NCI-H146 treated with DMSO at 0.1 percent for 48 hours (cell line): Measurements from ENCODE around the gene CPXM2.

ENCODE experiments used
- DNase-seq: peaks from one replicate; lab custom pipeline; 2025; ENCODE audit not compliant: unreplicated experiment; lab: John Stamatoyannopoulos, UW

Gene CPXM2

GRCh38 chr10:123891144-123892071 lies at the start of gene CPXM2:
Gene CPXM2 (minus strand): TSS chr10:123891807. CDS start chr10:123891659, 148 bp downstream.
- DNase-seq = no peak

GRCh38 chr10:123939591-123939990 lies 48.0 kb upstream of the CPXM2 start:
- DNase-seq = no peak

GRCh38 chr10:123938890-123939289 lies 47.3 kb upstream of the CPXM2 start:
- no peak for DNase-seq

DNA sequence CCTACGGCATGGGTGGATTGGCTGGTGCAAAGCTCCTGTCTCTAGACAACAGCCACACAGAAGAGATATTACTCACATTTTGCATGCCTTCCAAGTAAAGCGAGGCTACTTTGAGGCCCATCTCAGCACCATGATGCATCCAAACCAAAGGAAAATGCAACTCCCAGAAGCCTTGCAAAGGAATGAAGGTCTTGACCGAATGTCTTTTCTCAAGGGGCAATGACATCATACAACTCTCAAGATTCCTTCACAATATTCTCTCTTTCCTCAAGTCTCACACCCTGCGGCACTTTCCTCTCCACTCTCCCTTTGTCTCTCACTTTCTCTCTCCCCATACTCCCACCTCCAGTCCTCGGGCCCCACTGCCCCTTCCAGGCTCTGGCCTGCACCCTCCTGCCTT lies 44.8 kb upstream of the CPXM2 start:
- DNase-seq = no peak

GRCh38 chr10:123935680-123936079 lies 44.1 kb upstream of the CPXM2 start:
- DNase-seq = no peak

DNA sequence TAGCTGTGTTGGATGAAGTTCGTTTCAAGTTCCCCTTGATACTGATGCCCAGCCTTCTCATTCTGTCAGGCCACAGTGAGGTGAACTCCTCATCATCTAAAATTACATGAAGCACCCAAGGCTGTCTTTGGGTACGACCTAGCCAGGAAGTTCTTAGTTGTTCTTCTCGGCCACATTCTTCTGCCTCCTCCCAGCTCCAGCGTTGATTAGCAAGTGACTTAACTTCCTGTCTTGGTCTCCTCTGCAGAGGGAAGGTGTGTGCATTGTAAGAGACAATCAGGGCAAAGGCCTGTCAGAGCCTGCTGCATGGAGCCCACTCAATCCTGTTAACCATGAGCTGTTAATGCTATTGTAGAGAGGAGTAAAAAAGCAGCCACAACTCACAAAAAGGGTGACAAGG lies 43.2 kb upstream of the CPXM2 start:
- no peak for DNase-seq

GRCh38 chr10:123930340-123931001 lies 38.9 kb upstream of the CPXM2 start:
- no peak for DNase-seq

DNA sequence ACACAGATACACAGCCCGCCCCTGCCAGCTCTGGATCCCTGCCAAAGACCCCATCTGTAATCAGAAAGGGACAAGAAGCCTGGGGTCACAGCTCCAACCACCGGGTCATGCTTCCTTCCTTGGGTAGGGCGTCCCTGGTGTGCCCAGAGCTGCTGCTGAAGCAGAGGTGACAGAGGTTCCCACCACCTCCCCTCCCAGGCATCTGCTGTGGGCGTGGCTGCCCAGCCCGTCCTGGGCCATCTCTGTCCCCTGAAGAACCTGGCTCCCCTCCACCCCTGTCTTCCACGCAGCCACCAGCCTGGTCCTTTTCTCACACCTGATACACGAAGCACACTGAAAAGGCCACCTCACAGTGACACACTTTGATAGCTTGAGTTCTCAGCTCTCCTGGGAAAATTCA lies 38.2 kb upstream of the CPXM2 start:
- no peak for DNase-seq

DNA sequence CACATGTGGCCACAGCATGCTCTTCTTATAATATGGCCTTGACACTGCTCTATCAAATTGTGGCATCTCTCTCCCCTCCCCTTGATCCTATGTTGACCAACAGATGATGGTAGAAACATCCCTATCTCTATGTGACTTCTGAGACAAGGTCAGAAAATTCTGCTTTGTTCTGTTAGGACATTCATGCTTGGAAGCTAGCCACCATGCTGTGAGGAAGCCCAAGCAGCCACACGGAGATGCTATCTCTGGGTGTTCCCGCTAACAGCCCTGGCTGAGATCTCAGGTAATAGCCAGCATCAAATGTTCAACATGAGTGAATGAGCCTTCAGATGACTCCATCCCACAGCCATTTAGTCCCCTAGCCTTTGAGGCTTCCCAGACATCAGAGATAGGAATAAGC lies 36.8 kb upstream of the CPXM2 start:
- DNase-seq = no peak

- DNase-seq = no peak
Measured at GRCh38 chr10:123926401-123927264, 35.0 kb upstream of the CPXM2 start.

DNA sequence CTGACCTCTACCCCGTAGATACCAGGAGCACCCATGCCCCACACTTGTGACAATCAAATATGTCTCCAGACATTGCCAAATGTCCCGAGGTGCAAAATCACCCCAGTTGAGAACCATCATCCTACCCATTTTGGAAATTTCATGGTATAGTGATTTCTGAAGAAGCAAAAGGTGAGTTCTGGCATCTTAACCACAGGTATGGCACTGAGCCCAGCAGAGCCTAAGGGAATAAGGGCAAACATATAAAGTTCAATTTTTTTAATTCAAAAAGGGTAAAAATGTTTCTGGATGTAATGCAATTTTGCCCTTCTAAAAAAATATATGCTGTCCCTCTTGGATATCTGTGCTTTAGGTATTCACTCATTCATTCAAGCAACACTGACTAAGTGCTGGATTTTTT lies 30.5 kb upstream of the CPXM2 start:
- DNase-seq = no peak

DNA sequence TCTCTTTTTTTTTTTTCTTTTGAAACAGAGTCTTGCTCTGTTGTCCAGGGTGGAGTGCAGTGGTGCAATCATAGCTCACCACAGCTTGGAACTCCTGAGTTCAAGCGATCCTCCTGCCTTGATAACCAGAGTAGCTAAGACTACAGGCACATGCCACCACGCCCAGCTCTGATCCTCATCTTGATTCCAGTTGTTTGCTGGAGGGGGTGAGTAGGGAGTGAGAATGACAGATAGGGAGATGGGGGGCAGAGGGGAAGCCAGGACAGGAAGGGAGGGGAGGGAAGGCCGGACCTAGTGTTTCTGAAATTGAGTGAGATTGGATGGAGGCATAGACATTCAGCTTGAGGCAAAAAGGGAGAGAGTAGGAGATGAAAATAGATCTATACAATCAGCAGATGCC lies 25.2 kb upstream of the CPXM2 start:
- DNase-seq = no peak

DNA sequence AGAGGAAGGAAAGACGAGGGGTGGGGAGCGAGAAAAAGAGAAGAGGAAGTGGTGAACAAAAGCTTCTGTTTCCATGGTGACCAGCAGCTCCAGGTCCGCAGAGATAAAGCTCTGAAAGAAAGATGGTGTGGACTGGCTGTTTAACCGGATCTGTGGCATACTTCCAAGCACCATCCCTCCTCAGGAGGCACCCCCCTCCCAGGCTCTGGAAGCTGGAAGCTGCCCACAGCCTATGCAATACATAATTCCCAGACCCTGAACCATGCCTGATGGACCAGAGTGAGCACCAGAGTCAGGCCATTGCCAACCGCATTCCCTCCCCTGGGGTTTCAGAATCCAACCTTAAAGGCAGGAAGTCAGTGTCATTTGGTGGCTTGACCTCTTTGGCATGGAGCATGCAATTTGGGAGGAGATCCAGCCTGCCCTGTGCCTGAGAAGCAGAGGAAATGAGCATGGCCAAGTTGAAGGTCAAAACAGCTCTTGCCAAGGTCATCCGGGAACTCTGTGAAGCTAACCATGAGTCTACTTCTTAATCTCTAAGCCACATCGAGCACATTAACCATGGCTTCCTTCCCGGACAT lies 22.2 kb upstream of the CPXM2 start:
- no peak for DNase-seq

GRCh38 chr10:123912871-123913270 lies 21.3 kb upstream of the CPXM2 start:
- no peak for DNase-seq

DNA sequence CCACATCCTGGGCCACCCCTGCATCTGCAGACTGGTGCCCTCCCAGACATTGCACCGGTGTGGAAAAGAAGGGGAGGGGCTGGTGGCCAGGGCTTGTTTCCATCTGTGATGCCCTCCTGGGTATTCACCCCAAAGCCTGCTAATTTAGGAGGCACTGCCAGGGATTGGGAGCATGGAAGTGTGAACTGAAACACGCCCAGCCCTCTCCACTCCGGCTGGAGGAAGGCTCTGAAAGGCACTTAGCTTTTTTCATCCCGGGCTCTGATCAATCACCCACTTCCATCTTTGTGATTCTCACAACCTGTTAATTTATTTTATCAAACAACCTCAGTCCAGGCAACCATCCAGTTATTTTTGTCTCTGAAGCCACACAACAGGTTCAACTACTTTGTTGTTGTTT lies 20.9 kb upstream of the CPXM2 start:
- no peak for DNase-seq

GRCh38 chr10:123911866-123912265 lies 20.3 kb upstream of the CPXM2 start:
- DNase-seq = no peak

- DNase-seq = no peak
Measured at GRCh38 chr10:123909866-123910265, 18.3 kb upstream of the CPXM2 start.

- no peak for DNase-seq
Measured at GRCh38 chr10:123909426-123909825, 17.8 kb upstream of the CPXM2 start.

DNA sequence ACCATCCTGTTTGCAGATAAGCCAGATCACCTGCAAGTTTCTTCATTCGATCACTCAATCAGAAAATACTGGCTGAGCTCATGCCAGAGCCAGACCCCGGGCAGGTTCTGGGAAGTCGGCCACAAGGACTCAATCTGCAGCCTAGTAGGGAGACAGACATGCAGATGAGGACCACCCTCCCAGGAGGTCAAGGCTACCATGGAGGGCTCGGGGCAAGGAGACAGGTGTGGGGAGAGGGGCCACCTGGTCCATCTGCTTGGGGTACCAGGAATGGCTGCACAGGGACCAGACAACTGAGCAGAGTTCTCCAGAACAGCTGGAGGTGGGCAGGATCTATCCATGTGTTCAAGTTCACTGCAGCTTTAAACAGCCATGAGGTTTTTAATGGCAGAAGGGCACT lies 16.8 kb upstream of the CPXM2 start:
- no peak for DNase-seq

GRCh38 chr10:123906884-123907652 lies 15.5 kb upstream of the CPXM2 start:
- DNase-seq = no peak
